Activated CD4-positive, alpha-beta T cell treated with anti-CD3 and anti-CD28 coated beads, Interleukin-10, Interleukin-2, amounts not matched to agents 100 ng/mL and 50 ng/mL, durations not matched to agents 16 hours and 8 hours (primary cell): ENCODE results near the gene GCAT.
"Not testable (repeated sequence)": the region's sequence is repeated elsewhere in the genome, so short reads cannot be mapped to it uniquely, and the experiment has no call there.

Experiments
- DNase-seq: peaks from one replicate; pipeline ENCODE4 v3.0.0-alpha.2; 2020

Gene GCAT

GRCh38 chr22:37784829-37785495 is 22.8 kb upstream of the GCAT start:
- no peak for DNase-seq

GRCh38 chr22:37790234-37790633 is 17.5 kb upstream of the GCAT start:
- no peak for DNase-seq

GRCh38 chr22:37792494-37792893 is 15.2 kb upstream of the GCAT start:
- no peak for DNase-seq

GRCh38 chr22:37794376-37794775 is 13.4 kb upstream of the GCAT start:
- DNase-seq = no peak

GRCh38 chr22:37796079-37796478 is 11.7 kb upstream of the GCAT start:
- no peak for DNase-seq

- DNase-seq = not testable (repeated sequence)
Measured at GRCh38 chr22:37797259-37797658, 10.5 kb upstream of the GCAT start.

GRCh38 chr22:37797874-37798500 is 9.7 kb upstream of the GCAT start:
- DNase-seq = no peak

GRCh38 chr22:37799979-37800378 is 7.8 kb upstream of the GCAT start:
- not testable (repeated sequence) for DNase-seq

GRCh38 chr22:37801946-37802309 is 5.8 kb upstream of the GCAT start:
- DNase-seq = no peak

GRCh38 chr22:37802310-37803194 is 5.2 kb upstream of the GCAT start:
- no peak for DNase-seq

- DNase-seq = no peak
Measured at GRCh38 chr22:37803195-37803638, 4.5 kb upstream of the GCAT start.

GRCh38 chr22:37803639-37804351 is 3.9 kb upstream of the GCAT start:
- DNase-seq = no peak

GRCh38 chr22:37804352-37804880 is 3.3 kb upstream of the GCAT start:
- no peak for DNase-seq

GRCh38 chr22:37804881-37805809 is 2.6 kb upstream of the GCAT start:
- peak; percentile 81 for DNase-seq

GRCh38 chr22:37805810-37806277 is 1.9 kb upstream of the GCAT start:
- DNase-seq = no peak

- DNase-seq = no peak
Measured at GRCh38 chr22:37806409-37807333, 1.1 kb upstream of the GCAT start.

- no peak for DNase-seq
Measured at GRCh38 chr22:37808294-37808657, 542 bp downstream of the GCAT start.

- DNase-seq = no peak
Measured at GRCh38 chr22:37809672-37810333, 2.1 kb downstream of the GCAT start.

- DNase-seq = no peak
Measured at GRCh38 chr22:37811867-37812266, 4.1 kb downstream of the GCAT start.
